Muscle layer of duodenum (tissue), 2 donors: ENCODE data around the gene CARD11.

Experiments
- H3K27ac ChIP-seq: one replicate; pipeline ENCODE4 v1.7.0; 2013; ENCODE audit warnings: mild to moderate bottlenecking, low read length
- H3K27me3 ChIP-seq: one replicate; pipeline ENCODE4 v1.7.0; 2013; ENCODE audit warnings: low read depth, mild to moderate bottlenecking, control low read depth, low read length
- H3K36me3 ChIP-seq, 2 donors: one replicate each; pipeline ENCODE4 v1.7.0; 2013; ENCODE audit warnings: low read length in 2 of 2, control low read depth in 1 of 2, mild to moderate bottlenecking in 1 of 2; ENCODE audit not compliant: insufficient read depth in 2 of 2, control insufficient read depth in 1 of 2
- H3K4me1 ChIP-seq, 2 donors: one replicate each; pipeline ENCODE4 v1.7.0; 2013; ENCODE audit warnings: low read length in 2 of 2, mild to moderate bottlenecking in 2 of 2, control low read depth in 1 of 2, moderate library complexity in 1 of 2; ENCODE audit not compliant: insufficient read depth in 2 of 2, control insufficient read depth in 1 of 2
- H3K4me3 ChIP-seq, 2 donors: one replicate each; pipeline ENCODE4 v1.7.0; 2013; ENCODE audit warnings: low read length in 2 of 2, low read depth in 1 of 2, mild to moderate bottlenecking in 1 of 2
- H3K9me3 ChIP-seq, 2 donors: one replicate each; pipeline ENCODE4 v1.7.0; 2013; ENCODE audit warnings: low read length in 2 of 2, control low read depth in 1 of 2, mild to moderate bottlenecking in 1 of 2; ENCODE audit not compliant: control insufficient read depth in 1 of 2
- donor health status: healthy.

The CARD11 gene

GRCh38 chr7:3075441-3075840, 31.8 kb upstream of the CARD11 start:
- Histone ChIP-seq H3K9me3 (peaks cover 6 to 25% of the 10 kb centered on the region in 2 donors), H3K27me3 (no peaks in the 10 kb centered on the region), H3K36me3 (no peaks in the 10 kb centered on the region), H3K4me3 (no peak overlapping the region), H3K4me1 (no peaks in the 10 kb centered on the region), H3K27ac (no peak overlapping the region)

- no peaks in the 10 kb centered on the region for H3K4me1 ChIP-seq
- H3K27ac ChIP-seq = no peak overlapping the region
- H3K4me3 ChIP-seq = no peak overlapping the region
- no peaks in the 10 kb centered on the region for H3K36me3 ChIP-seq
- H3K9me3 ChIP-seq = peaks cover 6 to 25% of the 10 kb centered on the region in 2 donors
- no peaks in the 10 kb centered on the region for H3K27me3 ChIP-seq
Observed at GRCh38 chr7:3074459-3074821, 30.8 kb upstream of the CARD11 start.

GRCh38 chr7:3073763-3074458, 30.2 kb upstream of the CARD11 start:
- H3K9me3 ChIP-seq = peaks cover 6 to 25% of the 10 kb centered on the region in 2 donors
- no peaks in the 10 kb centered on the region for H3K4me1 ChIP-seq
- no peak overlapping the region for H3K27ac ChIP-seq

GRCh38 chr7:3070908-3071307, 27.2 kb upstream of the CARD11 start:
- H3K27me3 ChIP-seq = no peaks in the 10 kb centered on the region
- H3K27ac ChIP-seq = no peak overlapping the region

More at GRCh38 chr7:3073763-3074458, 30.2 kb upstream of the CARD11 start:
- Histone ChIP-seq H3K36me3 (no peaks in the 10 kb centered on the region), H3K4me3 (no peak overlapping the region), H3K27me3 (no peaks in the 10 kb centered on the region)

GRCh38 chr7:3069771-3070449, 26.2 kb upstream of the CARD11 start:
- Histone ChIP-seq H3K4me3 (no peak overlapping the region), H3K27me3 (no peaks in the 10 kb centered on the region), H3K9me3 (peaks cover 6 to 7% of the 10 kb centered on the region in 2 donors), H3K36me3 (no peaks in the 10 kb centered on the region), H3K4me1 (no peaks in the 10 kb centered on the region), H3K27ac (no peak overlapping the region)

More at GRCh38 chr7:3070908-3071307, 27.2 kb upstream of the CARD11 start:
- Histone ChIP-seq H3K9me3 (peaks cover 6 to 17% of the 10 kb centered on the region in 2 donors), H3K4me3 (no peak overlapping the region), H3K36me3 (no peaks in the 10 kb centered on the region), H3K4me1 (no peaks in the 10 kb centered on the region)

- Histone ChIP-seq H3K36me3 (no peaks in the 10 kb centered on the region), H3K27me3 (no peaks in the 10 kb centered on the region), H3K27ac (no peak overlapping the region), H3K4me3 (no peak overlapping the region), H3K4me1 (no peaks in the 10 kb centered on the region), H3K9me3 (peaks cover 6% of the 10 kb centered on the region in 2 donors)
Observed at GRCh38 chr7:3068530-3068929, 24.9 kb upstream of the CARD11 start.

- Histone ChIP-seq H3K4me3 (no peak overlapping the region), H3K27me3 (no peaks in the 10 kb centered on the region), H3K9me3 (peaks cover 6% of the 10 kb centered on the region in 2 donors), H3K4me1 (no peaks in the 10 kb centered on the region), H3K36me3 (no peaks in the 10 kb centered on the region), H3K27ac (no peak overlapping the region)
Observed at GRCh38 chr7:3067606-3068380, 24.1 kb upstream of the CARD11 start.

- no peak overlapping the region for H3K27ac ChIP-seq
- H3K27me3 ChIP-seq = no peaks in the 10 kb centered on the region
- H3K9me3 ChIP-seq = peaks cover 6% of the 10 kb centered on the region in 2 donors
- no peaks in the 10 kb centered on the region for H3K4me1 ChIP-seq
- H3K36me3 ChIP-seq = no peaks in the 10 kb centered on the region
- H3K4me3 ChIP-seq = no peak overlapping the region
Observed at GRCh38 chr7:3067193-3067592, 23.5 kb upstream of the CARD11 start.

GRCh38 chr7:3066506-3066905, 22.8 kb upstream of the CARD11 start:
- Histone ChIP-seq H3K27me3 (no peaks in the 10 kb centered on the region), H3K27ac (no peak overlapping the region), H3K4me1 (no peaks in the 10 kb centered on the region), H3K4me3 (no peak overlapping the region), H3K36me3 (no peaks in the 10 kb centered on the region), H3K9me3 (peaks cover 6% of the 10 kb centered on the region in 2 donors)

- Histone ChIP-seq H3K9me3 (peaks cover 0 to under 1% of the 10 kb centered on the region in 2 donors), H3K27ac (no peak overlapping the region), H3K4me3 (no peak overlapping the region), H3K36me3 (no peaks in the 10 kb centered on the region), H3K27me3 (no peaks in the 10 kb centered on the region), H3K4me1 (no peaks in the 10 kb centered on the region)
Observed at GRCh38 chr7:3065724-3066143, 22.1 kb upstream of the CARD11 start.

- Histone ChIP-seq H3K4me1 (no peaks in the 10 kb centered on the region), H3K27ac (no peak overlapping the region), H3K27me3 (no peaks in the 10 kb centered on the region), H3K4me3 (no peak overlapping the region), H3K36me3 (no peaks in the 10 kb centered on the region), H3K9me3 (no peaks in the 10 kb centered on the region)
Observed at GRCh38 chr7:3064067-3064466, 20.4 kb upstream of the CARD11 start.
